ENCODE data around the gene NT5E. TPM values are rescaled to one million over a fixed set of nuclear protein-coding genes. Genes with fewer than 3 reads are reported as not detected.

NT5E gene
- total and polyA plus RNA-seq, 2 experiments from 2014 or later, result 0.18 to 1.5 TPM

DNA sequence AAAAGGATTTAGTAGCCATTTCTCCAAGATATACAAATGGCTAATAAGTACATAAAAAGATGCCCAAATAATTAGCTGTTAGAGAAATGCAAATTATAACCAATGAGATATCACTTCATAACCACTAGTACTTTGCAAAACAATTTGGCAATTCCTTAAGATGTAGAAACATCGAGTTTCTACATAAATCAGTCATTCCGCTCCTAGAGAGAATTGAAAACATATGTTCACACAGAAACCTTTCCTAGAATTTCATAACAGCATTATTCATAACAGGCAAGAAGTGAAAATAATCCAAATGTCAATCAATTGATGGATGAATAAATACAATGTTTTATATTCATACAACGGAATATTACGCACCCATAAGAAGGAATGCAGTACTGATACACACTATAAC lies 20.5 kb upstream of the NT5E start:
- peaks cover 6% of the 10 kb centered on the region; the same call in 2 of the 3 replicates for H3K36me3 Mint-ChIP-seq (ENCODE audit: low read depth)
- H2AFZ ChIP-seq, result no peak overlapping the region

More for the DNA sequence above, 20.5 kb upstream of the NT5E start:
- Histone ChIP-seq H3K79me2 (replicated peaks; ENCODE audit: insufficient read depth) (no peaks in the 10 kb centered on the region), H3K27me3 (ENCODE audit: insufficient read depth) (no peaks in the 10 kb centered on the region), H3K27ac (ENCODE audit: low read depth) (no peak overlapping the region), H3K4me3 (no peak overlapping the region), H3K4me2 (no peak overlapping the region), H3F3A (replicated peaks; ENCODE audit: low read depth) (no peaks in the 10 kb centered on the region), H4K20me1 (replicated peaks; ENCODE audit: insufficient read depth) (no peaks in the 10 kb centered on the region), H3K9me2 (ENCODE audit: insufficient read depth) (0 out of 2 replicates have a peak, but pooled peaks cover 4% of the 10 kb centered on the region), H3K4me1 (ENCODE audit: insufficient read depth) (no peaks in the 10 kb centered on the region), H3K36me3 (ENCODE audit: insufficient read depth) (no peaks in the 10 kb centered on the region)
- peaks cover 30% of the 10 kb centered on the region for H3K9me3 Mint-ChIP-seq
- DNase-seq (ENCODE audit: low spot score), result no peak
- peaks cover 1% of the 10 kb centered on the region for H3K27me3 Mint-ChIP-seq (ENCODE audit: insufficient read depth, low read depth, poor library complexity)
- TF ChIP-seq ZNF114 (CRISPR knock-in tag; IDR thresholded peaks at IDR 0.05) (no peak), CREB1 (CRISPR knock-in tag; IDR thresholded peaks at IDR 0.05; ENCODE audit: low read depth) (no peak), ZNF331 (CRISPR knock-in tag; IDR thresholded peaks at IDR 0.05; ENCODE audit: low read depth) (no peak), JUNB (IDR thresholded peaks at IDR 0.05; ENCODE audit: unreplicated experiment) (no peak), REST (IDR thresholded peaks at IDR 0.05; ENCODE audit: unreplicated experiment) (no peak), EZH2 (IDR thresholded peaks at IDR 0.05; ENCODE audit: low read depth, unreplicated experiment) (no peak), STAT1 (IDR thresholded peaks at IDR 0.05; ENCODE audit: unreplicated experiment) (no peak), NANOG (IDR thresholded peaks at IDR 0.05; ENCODE audit: borderline replicate concordance) (no peak), ZNF462 (CRISPR knock-in tag; IDR thresholded peaks at IDR 0.05) (no peak), EZH2phosphoT487 (IDR thresholded peaks at IDR 0.05; ENCODE audit: unreplicated experiment) (no peak), CTCF (conservative IDR thresholded peaks at IDR 0.05; ENCODE audit: low read depth in 2 of 2) (no peak), POLR2AphosphoS5 (IDR thresholded peaks at IDR 0.05; ENCODE audit: low read depth) (no peak)
- TF ChIP-seq, protein P1, sequence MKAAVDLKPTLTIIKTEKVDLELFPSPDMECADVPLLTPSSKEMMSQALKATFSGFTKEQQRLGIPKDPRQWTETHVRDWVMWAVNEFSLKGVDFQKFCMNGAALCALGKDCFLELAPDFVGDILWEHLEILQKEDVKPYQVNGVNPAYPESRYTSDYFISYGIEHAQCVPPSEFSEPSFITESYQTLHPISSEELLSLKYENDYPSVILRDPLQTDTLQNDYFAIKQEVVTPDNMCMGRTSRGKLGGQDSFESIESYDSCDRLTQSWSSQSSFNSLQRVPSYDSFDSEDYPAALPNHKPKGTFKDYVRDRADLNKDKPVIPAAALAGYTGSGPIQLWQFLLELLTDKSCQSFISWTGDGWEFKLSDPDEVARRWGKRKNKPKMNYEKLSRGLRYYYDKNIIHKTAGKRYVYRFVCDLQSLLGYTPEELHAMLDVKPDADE (IDR thresholded peaks at IDR 0.05), result no peak
- no peak overlapping the region for H3K27ac Mint-ChIP-seq
- ATAC-seq, result no peak
- H3K4me1 Mint-ChIP-seq, result no peaks in the 10 kb centered on the region
- H3K4me3 Mint-ChIP-seq, result no peak overlapping the region
